ENCODE measurements around the gene TCFL5.

GRCh38 chr20:62887152-62887859 lies 25.7 kb upstream of the TCFL5 start:
- TF ChIP-seq ZNF512 (CRISPR knock-in tag; IDR thresholded peaks at IDR 0.05; ENCODE audit: borderline replicate concordance) (no peak), ZNF263 (CRISPR knock-in tag; IDR thresholded peaks at IDR 0.05; ENCODE audit: low read depth) (no peak), CBFB (CRISPR knock-in tag; IDR thresholded peaks at IDR 0.05; ENCODE audit: low read depth) (no peak), ZNF671 (CRISPR knock-in tag; IDR thresholded peaks at IDR 0.05) (no peak), ZBTB43 (CRISPR knock-in tag; IDR thresholded peaks at IDR 0.05) (no peak), ATF6 (CRISPR knock-in tag; IDR thresholded peaks at IDR 0.05) (no peak), NR1H2 (CRISPR knock-in tag; IDR thresholded peaks at IDR 0.05) (no peak), ZMAT4 (CRISPR knock-in tag; IDR thresholded peaks at IDR 0.05) (no peak), ZBTB21 (CRISPR knock-in tag; IDR thresholded peaks at IDR 0.05; ENCODE audit: borderline replicate concordance) (no peak), MAX (CRISPR knock-in tag; IDR thresholded peaks at IDR 0.05) (no peak)
- TF ChIP-seq, protein P1, sequence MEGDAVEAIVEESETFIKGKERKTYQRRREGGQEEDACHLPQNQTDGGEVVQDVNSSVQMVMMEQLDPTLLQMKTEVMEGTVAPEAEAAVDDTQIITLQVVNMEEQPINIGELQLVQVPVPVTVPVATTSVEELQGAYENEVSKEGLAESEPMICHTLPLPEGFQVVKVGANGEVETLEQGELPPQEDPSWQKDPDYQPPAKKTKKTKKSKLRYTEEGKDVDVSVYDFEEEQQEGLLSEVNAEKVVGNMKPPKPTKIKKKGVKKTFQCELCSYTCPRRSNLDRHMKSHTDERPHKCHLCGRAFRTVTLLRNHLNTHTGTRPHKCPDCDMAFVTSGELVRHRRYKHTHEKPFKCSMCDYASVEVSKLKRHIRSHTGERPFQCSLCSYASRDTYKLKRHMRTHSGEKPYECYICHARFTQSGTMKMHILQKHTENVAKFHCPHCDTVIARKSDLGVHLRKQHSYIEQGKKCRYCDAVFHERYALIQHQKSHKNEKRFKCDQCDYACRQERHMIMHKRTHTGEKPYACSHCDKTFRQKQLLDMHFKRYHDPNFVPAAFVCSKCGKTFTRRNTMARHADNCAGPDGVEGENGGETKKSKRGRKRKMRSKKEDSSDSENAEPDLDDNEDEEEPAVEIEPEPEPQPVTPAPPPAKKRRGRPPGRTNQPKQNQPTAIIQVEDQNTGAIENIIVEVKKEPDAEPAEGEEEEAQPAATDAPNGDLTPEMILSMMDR (IDR thresholded peaks at IDR 0.05): no peak

All from WTC11 (cell line).